Stimulated activated CD4-positive, alpha-beta T cell treated with anti-CD3 and anti-CD28 coated beads, Interleukin-1b, Interleukin-23, amount 100 ng/mL, for 24 hours (primary cell): ENCODE results near the gene SMC2.

Experiments
- DNase-seq, 4 experiments: peaks; one replicate each; pipeline ENCODE4 v3.0.0-alpha.2; 2020; ENCODE audit warnings: low read depth in 4 of 4, low spot score in 1 of 4

Gene SMC2

DNA sequence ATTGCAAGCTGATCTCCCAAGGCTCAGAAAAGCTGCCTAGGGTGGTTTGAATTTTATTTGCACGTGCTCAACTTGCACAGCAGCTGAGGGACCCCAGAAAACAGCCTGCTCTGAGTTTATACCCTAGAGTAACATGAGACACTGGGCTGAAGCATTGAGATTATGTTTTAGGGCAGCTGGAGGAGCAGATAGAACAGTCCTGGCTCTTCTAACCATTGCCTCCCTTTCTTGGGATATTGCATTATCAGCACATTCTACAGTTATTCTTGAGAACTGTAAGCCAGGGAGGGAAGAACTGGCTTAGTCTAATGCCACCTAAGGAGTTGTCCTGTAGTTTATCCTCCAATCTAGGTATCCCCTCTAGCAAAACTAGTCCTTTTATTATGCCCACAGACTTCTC lies 10.3 kb downstream of the SMC2 start:
- no peak for DNase-seq

GRCh38 chr9:104107799-104108198 lies 13.7 kb downstream of the SMC2 start:
- DNase-seq: no peak

DNA sequence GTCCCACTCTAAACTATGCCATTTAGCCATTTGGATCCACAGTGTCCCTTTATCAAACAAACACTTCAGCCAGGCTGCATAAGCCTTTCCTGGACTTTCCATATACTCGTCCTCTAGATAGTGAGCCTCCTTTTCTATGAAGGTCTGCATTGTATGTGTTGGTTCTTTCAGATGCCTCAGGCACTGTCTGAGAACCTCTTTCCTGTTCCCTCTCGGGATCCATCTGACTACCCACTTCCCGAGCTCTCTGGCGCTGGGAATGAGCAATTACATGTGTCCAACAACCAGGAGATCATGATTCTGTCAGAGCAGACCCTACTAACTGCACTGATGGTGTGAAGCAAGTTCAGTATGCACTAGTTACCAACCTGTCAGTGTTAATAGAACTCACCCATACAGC lies 14.2 kb downstream of the SMC2 start:
- DNase-seq: no peak

DNA sequence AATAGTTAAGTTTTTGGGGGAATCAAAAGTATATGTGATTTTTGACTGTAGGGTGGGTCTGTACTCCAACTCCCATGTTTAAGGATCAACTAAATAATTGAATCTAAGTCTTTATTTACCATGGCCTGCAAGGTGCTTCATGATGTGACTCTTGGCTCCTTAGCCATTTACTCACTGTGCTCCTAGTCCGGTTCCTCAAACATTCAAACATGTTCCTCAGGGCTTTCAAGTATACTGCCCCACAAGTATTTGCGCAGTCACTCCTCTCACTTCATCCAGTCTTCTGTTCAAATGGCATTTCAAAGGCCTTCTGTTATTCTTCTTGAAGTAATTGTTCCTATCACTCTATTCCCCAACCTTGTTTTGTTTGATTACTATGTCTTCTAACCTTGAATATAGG lies 16.4 kb downstream of the SMC2 start:
- DNase-seq: no peak

- no peak for DNase-seq
Measured at GRCh38 chr9:104118916-104119315, 24.8 kb downstream of the SMC2 start.

DNA sequence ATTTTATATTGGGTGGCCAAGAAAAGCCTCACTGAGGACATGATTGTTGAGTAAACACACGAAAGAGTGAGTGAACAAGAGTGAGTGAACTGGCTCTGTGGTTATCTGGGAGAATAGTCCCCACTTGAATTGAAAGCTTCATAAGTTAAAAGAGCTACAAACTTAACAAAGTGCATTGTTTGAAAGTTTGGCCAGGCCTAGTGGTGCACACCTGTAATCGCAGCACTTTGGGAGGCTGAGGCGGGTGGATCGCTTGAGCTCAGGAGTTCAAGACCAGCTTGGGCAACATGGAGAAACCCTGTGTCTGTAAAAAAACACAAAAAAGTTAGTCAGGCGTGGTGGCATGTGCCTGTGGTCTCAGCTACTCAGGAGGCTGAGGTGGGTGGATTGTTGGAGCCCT lies 26.9 kb downstream of the SMC2 start:
- DNase-seq: no peak

DNA sequence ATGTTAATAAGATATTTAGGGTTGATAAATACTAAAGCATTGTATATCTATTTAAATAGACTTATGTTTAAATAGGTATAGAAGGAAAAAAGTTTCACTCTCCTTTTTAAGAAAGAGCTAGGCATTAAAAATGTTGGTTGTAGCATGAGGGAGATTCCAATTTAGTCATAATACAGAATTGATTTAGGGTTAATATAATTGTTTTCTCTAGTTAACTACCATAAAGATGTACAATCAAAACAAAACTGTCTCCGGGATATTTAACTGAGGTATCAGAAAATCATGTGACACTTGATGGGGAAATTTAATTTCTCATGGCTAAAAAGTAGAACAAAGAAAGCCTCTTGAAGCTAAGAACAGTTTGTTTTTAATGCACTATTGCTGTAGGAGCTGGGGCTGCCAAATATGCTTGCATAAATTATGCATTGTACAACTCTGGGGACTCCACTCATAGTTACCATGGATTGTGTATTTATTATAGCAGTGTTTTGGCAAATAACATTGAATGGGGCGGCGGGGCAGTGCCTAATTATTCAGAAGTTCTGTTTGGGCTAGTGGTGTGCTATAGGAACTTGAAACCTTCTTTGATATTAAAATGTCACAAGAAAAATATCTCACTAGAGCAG lies 44.2 kb downstream of the SMC2 start:
- DNase-seq: no peak

GRCh38 chr9:104142799-104143549 lies 48.9 kb downstream of the SMC2 start:
- no peak for DNase-seq

DNA sequence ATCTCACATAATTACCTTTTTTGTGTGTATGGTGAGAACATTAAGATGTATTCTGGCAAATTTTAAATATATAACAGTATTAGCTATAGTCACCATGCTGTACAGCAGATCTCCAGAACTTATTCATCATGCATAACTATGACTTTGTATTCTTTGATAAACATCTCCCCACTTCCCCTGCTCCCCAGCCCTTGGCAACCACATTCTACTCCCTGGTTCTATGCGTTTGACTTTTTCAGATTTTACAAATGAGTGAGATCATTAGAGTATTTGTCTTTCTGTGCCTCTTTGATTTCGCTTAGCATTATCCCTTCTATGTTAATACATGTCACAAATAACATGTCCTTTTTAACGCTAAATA lies 49.4 kb downstream of the SMC2 start:
- no peak for DNase-seq

GRCh38 chr9:104144336-104144735 lies 50.2 kb downstream of the SMC2 start:
- DNase-seq: no peak

DNA sequence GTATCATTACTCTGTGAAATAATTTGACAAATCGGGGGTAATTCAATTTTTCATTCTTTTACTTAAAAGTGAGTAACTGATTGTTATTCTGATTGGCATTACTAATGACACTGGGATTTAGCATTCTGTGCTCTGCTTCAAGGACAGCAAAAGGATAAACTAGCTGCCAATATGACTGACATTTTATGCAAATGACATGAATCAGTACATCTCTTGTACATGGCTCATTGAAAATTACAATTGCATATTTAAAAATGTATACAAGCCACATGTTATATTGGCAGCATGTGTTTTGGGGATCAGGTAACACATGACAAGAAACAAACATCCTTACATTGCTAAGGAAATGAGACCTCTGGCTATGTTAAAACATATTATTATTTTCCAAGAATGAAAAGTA lies 79.0 kb downstream of the SMC2 start:
- no peak for DNase-seq

- no peak for DNase-seq
Measured at GRCh38 chr9:104177003-104177611, 83.0 kb downstream of the SMC2 start.

GRCh38 chr9:104177676-104178075 lies 83.6 kb downstream of the SMC2 start:
- no peak for DNase-seq
